ENCODE measurements around the gene JMJD1C.

- TF ChIP-seq POLR2AphosphoS5 (IDR thresholded peaks at IDR 0.05; ENCODE audit: insufficient read depth, low read depth, low read length) (peak; percentile 65), CTCF (IDR thresholded peaks at IDR 0.05; ENCODE audit: extremely low read depth in 1 of 2, insufficient read depth in 1 of 2, low read depth in 1 of 2, low read length in 2 of 2) (peak in 1 of 2 donors; percentile 12), POLR2A (IDR thresholded peaks at IDR 0.05; ENCODE audit: low read depth, low read length) (peak; percentile 84), EZH2 (IDR thresholded peaks at IDR 0.05; ENCODE audit: borderline replicate concordance, low read depth, low read length, severe bottlenecking) (no peak), MYC (IDR thresholded peaks at IDR 0.05; ENCODE audit: low read depth, low read length) (no peak), GATA2 (IDR thresholded peaks at IDR 0.05; ENCODE audit: insufficient read depth, insufficient read length, low read depth, low read length) (no peak)
Measured at GRCh38 chr10:63465293-63466143, at the start of gene JMJD1C.

Measured in endothelial cell of umbilical vein (primary cell).